NCI-H2227 (cell line): ENCODE measurements around the gene PDZK1.
"Not testable (repeated sequence)": the region's sequence is repeated elsewhere in the genome, so short reads cannot be mapped to it uniquely, and the experiment has no call there.

Experiments used
- DNase-seq: peaks from one replicate; lab custom pipeline; 2025; ENCODE audit not compliant: unreplicated experiment; lab: John Stamatoyannopoulos, UW

Gene PDZK1

DNA sequence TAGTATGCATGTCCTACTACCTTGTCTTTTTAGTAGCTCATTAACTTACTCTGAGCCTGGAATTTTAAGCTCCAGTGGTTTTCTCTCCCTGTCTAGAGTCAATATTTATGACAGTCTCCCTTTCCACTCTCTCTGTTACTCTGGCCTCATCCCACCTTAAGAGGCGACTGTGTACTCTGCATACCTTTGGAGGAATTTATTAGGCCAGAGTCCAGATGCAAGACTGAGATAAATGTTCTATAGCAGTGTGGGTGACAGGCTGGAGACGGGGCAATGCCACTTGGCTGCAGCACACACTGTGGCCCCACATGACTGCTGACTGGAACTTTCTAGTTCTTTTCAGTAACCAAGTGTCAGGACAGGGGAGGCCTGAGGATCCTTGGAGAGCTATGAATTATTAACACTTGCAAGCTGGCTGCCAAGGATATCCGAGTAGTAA lies 4.1 kb upstream of the PDZK1 start:
- DNase-seq, result no peak

DNA sequence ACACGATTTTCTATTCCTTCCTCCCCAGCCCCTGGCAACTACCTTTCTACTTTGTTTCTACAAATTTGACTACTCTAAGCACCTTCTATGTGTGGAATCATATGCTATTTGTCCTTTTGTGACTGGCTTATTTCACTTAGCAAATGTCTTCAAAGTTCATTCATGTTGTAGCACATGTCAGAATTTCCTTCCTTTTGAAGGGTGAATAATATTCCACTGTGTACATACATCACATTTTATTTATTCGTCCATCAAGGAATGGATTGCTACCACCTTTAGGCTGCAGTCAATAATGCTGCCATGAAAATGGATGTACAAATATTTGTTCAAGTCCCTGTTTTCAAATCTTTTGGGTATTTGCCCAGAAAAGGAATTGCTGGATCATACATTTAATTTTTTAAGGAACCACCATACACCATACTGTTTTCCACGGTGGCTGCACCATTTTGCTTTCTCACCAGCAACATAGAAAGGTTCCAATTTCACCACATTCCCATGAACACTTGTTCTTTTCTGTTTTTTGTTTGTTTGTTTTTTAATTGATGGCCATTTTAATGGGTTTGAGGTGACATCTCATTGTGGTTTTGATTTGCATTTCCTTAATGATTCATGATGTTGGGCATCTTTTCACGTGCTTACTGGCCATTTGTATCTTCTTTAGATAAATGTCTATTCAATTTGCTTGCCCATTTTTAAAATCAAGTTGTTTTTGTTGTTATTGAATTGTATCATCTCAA lies 3.3 kb upstream of the PDZK1 start:
- no peak for DNase-seq

DNA sequence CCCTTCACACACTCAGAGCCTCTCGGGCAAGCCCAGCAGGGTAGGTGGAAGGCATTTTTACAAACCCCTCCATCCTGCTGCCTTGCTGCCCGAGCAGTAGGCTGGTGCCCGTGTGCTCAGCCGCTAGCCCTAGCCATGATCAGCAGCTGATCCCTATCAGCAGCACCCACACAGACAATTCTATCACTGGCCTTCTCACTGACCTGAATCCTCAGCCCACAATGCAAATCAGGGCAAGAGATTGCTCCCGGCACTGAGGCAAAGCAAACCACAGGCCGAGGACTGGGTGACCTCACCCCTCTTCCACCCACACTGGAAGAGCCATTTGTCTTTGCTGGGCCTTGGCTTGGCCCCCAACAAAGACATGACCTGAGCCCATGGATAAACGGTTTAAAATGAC lies 895 bp upstream of the PDZK1 start:
- no peak for DNase-seq

DNA sequence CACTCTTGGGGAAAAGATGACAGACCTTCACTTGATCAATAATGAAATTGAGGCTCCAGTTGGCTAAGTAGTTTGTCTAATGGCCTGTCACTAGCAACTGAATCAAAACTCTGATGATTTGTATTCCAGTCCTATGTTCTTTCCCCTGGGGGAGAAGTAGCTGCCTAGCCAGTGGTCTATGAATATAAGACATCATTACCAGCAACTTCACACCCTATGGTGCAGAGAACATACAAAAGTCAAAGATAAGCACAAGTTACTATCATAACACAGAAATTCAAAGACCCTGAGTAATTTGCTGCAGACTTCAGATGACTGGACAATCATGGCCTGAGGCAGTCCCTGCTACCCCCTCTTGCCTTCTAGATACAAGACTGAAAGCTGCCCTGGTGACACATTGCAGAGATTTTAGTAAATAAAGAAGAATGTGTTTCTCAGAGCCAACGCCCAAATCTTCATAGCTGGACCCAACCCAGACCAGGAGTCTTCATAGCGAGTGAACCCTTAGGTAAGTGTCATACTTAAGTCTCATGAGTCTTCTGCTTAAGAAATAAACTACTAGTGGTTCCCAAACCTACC lies 993 bp downstream of the PDZK1 start:
- no peak for DNase-seq

DNA sequence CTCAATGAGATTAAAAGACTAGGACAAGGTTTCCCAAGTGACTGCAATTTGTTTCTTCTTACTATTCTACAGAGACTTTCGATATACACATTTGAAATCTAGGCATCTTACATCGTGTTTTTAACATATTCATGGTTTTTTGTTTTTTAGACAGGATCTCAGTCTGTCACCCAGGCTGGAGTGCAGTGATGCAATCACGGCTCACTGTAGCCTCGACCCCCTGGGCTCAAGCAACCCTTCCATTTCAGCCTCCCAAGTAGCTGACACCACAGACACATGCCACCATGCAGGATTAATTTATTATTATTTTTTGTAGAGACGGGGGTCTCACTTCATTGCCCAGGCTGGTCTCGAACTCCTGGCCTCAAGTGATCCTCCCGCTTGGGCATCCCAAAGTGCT lies 1.5 kb downstream of the PDZK1 start:
- DNase-seq, result no peak

DNA sequence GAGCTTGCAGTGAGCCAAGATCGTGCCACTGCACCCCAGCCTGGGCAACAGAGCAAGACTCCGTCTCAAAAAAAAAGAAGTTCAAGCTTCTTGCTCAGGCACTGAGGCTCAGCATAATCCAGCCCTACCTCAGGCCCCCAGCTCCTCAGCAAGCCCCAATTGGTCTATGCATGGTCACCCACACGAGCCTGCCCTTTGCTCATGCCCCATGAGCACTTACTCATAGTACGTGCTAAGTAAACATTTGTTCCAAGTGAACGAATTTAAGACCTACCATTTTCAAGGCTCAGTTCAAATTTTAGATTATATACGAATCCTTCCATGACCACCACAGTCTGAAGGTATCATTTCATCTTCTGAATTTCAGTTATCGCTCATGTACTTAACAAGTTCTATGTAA lies 4.3 kb downstream of the PDZK1 start:
- no peak for DNase-seq

DNA sequence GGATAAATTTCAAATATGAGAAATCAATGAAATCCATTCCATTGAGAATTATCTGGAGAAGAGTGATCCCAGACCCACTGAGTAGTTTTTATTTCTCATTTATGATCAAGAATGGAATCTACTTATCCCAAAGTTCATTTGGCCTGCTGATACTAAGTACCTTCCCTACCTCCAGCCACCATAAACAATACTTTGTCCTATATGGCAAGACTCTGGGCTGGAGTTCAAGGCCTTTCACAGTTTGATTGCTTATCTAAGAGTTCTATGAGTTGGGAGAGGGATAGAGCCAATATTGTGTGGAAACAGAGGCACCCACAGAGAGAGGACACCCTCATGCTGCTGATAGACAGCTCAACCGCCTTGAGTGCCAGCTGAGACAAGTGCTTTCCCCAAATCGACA lies 5.1 kb downstream of the PDZK1 start:
- DNase-seq, result no peak

DNA sequence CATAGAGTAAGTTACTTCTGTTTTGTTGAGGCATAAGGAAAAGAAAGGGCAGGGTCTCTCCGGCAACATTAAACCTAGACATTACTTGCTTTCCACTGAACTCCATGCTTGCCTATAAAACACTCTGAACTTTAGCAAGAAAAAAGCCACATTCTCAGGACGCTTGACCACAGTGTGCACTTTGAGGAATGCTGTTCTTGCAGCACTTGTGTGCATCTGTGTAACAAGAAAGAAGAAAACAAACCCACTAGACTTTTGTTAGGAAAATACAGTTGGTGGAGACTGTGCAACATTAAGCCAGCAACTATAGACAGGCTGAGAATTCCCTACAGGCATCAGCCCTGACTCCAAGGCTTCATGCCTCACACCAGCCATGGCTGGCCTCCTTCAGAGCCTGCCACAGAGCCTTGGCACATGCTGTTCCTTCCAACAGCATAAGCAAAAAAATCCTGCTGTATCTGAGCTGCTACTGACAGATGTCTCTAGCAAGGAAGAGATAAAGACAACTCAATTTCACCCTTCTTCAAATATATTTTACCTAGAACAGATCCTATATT lies 5.8 kb downstream of the PDZK1 start:
- no peak for DNase-seq

DNA sequence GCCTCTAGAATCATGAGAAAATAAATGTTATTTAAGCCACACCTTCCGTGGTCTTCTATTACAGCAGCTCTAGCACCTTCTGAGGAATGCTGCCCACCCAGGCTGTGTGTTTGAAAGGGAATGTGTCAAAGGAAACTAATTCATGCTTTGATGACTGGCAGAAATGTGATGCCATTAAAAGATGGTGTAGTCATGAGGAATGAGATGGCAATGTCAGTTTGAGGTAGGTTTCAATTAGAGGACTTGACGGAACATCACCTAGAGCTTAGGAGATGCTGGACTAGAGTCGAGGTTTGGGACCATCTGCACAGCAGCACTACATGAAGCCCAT lies 10.6 kb downstream of the PDZK1 start:
- no peak for DNase-seq

DNA sequence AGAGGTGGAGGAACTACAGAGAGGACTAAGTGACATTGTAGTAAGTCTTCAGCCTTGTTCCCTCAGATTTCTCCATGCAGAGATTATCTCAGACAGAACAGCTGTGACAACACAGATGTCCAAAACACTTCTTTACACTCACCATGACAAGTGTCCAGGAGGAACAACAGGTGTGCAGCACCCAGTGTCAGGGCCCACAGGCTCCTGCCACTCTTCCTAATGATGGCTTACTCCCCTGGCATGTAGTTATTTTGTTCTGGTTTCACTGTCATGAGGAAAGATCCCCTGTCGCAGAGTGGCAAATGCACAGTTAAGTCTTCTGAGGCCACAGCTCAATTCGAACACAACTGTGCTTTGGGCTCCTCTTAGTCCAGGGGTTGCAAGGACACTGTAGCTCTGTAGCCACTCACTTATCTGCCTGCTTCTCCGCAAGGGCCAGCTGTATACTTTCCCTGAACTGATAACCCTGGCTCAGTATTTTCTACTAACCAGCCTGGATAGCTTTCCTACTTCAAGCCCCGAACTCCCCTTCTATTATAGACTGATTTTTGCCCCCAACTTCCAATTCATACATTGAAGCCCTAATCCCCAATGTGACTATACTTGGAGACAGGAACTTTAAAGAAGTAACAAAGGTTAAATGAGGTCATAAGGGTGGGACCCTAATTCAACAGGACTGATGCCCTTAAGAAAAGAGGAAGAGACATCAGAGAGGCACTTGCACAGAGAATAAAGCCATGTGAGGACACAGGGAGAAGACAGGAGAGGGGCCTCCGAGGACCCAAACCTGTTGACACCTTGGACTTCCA lies 11.1 kb downstream of the PDZK1 start:
- no peak for DNase-seq

DNA sequence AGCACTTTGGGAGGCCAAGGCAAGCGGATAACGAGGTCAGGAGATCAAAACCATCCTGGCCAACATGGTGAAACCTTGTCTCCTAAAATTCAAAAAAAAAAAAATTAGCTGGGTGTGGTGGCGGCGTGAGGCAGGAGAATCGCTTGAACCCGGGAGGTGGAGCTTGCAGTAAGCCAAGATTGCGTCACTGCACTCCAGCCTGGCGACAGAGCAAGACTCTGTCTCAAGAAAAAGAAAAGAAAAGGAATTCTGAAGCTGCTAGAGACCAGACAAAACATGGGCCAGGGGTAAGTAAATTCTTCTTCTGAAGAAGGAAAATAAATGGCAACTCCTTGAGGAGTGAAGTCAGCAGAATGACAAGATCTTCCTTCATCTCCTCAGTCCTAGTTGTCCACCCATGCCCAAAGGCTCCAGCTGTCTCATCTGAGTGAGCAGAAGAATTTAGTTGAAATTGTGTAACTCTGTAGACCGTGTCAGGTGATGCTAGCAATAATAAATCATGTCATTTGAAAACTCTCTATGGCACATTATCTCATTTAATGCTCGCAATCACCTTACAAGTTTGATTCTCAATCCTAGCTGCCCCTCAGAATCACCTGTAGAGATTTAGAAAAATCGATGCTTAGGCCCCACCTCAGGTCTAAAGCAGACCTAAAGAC lies 14.3 kb downstream of the PDZK1 start:
- no peak for DNase-seq

DNA sequence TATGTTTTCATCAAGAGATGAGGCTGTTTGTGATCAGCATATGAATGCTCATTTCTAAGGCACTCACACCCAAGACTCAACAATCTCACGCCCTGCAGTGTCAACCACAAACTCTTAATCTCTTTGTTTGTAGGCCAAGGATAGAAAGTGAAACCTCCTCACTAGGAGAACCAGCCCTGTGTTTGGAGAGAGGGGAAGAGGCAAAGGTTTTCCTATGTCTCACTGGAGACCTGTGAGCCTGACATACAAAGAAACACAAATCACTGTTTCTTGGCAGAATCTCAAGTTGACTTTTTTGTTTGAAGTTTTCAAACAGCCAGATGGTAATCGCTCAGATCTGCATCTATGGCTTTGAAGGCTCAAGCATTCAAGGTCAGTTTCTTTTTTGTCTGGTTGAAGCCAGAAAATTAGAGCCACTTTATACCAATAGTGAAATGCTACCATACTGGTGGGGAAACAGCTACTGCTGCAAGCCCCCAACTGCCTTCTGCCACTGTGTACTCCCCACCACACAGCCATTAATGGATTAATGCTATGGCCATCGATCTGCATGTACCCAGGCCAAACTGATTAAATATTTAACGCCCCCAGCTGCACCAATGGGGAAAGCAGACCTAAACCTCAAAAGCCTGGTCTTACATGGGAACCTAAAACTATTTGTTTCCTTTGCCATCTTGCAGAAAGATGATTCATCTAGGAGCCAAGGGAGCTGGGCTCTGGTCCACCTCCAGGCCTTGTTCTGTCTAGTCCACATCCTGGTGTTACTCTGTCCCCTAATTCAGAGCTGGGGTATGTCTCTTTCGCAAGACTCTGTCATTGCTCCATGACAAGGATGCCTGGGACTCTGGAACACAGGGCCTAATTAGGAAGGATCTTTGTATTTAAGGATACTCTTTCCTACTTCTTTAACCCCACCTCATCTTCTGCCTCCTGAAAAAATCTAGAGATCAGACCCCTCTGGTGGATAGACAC lies 16.3 kb downstream of the PDZK1 start:
- DNase-seq, result no peak

DNA sequence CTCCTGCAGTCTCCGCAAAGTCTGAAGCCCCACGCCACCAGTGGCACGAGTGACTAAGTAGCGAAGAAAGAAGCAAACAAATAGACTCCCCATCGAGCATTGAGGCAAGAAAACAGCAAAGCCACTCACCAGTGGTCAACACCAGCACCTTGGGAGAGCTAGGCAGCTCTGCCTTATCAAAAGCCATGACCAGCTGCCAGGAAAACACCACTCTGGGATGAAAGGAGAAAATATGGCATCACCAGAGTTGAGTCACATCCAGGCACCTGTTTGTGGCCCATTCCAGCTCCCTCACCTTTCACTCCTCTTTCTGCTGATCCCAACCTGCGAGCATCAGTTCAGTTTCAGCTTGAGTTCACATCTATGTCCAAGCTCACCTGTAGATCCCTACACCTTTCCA lies 17.2 kb downstream of the PDZK1 start:
- no peak for DNase-seq

DNA sequence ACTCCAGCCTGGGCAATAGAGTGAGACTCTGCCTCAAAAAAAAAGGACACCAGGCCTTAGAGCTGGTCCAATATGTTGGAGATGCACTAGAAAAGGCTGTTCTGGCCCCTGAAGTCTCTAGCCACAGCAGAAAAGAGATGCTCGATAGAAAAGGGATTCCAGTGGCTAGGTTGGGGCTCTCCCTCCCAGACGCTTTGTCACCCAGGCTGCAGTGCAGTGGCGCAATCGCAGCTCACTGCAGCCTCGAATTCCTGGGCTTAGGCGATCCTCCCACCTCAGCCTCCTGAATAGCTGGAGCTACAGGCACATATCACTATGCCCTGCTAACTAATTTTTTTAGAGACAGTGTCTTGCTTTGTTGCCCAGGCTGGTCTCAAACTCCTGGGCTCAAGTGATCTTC lies 18.2 kb downstream of the PDZK1 start:
- no peak for DNase-seq

DNA sequence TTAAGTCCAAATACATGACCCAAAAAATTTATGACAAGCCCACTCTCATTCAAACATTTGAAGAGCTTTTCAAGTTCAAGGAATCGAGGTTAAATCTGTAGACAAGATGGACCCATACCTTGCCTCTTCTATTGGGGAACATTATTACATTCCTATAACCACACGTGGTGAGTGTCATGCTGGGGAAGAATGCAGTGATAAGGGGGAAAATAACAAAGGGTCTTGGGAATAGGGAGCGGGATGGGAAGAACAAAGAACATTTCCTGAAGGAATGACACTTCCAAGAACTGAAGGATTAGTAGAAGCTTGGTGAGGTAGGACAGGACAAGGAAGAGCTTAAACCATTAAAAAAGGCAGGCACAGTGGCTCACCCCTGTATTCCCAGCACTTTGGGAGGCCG lies 18.8 kb downstream of the PDZK1 start:
- DNase-seq, result no peak

DNA sequence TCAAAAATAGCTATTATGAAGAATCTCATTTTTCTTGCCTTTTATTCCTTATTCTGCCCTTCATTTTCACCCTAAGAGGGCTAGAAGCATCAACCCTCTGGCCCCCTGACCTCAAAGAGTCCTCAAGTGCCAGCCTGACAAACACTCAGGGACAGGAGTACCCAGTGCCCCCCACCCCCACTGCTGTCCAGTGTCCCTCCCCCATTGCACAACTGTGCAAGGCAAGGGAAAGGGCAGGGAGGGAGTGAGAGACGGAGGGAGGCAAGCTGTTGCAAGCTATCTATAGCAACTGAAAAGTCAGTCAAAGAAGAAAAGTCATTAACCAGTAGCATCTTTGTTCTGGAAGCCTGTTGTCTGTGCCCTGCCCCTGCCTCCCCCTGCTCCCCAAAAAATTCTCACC lies 21.1 kb downstream of the PDZK1 start:
- DNase-seq, result not testable (repeated sequence)

DNA sequence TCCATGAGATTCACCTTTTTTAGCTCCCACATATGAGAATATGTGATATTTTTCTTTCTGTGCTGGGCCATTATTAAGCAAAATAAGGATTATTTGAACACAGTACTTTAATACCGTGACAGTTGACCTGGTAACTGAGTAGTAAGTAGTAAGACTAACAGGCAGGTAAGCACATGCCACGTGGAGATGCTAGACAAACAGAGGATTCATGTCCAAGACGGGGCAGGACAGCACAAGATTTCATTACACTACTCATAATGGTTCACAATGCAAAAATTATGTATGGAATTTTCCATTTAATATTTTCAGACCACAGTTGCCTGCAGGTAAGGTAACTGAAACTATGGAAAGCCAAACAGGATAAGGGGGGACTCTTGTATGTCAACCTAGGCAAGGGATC lies 22.3 kb downstream of the PDZK1 start:
- DNase-seq, result not testable (repeated sequence)

DNA sequence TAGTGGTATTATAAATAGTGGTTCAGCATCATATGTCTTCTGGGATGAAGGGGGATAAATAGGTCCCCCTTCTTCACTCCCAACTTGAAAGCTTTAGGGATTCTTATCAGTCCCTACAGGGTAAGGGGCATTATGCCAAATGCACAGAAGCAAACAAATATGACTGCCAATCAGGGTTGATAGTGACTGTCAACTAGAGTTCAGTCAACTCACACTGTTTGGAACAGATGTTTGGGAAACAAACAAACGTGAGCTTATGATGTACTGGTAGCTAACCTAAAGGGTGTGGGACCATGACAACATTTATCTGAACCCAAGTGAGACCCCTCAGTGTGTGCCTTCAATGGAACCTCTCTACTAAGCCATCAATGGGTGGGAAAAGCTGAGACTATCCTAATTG lies 34.0 kb downstream of the PDZK1 start:
- not testable (repeated sequence) for DNase-seq

DNA sequence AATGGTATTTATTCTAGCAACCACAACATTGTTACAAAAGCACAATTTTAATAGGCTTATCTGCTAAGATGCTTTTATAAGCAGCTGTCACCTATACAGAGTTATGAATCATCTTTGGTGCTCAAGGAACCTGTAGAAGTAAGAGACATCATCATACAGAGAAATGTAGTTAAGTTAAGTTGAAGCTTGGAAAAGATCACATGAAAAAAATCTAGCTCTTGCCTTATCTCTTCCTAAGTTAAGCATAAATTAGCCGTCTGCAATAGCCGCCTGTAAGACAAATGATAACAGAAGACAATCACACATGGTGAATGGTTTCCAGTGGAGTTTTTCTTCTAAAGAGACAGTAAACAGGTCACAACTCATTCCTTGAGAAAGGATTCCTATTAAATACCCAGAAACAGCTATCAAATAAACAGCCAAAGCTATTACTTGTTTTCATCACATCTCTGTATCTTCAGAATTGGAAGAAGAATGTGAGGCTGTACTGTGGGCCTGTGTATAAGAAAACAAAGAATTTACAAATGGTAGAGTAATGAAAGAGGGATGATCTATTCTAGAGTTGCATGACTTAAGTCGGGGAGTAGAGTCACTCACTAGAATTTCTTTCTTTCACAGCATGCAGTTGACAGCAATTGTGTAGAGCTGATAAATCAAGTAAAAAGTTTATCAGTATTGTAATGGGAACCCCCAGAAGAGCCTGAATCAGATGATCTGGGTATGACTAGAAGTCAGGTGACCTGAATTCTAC lies 36.0 kb downstream of the PDZK1 start:
- not testable (repeated sequence) for DNase-seq

DNA sequence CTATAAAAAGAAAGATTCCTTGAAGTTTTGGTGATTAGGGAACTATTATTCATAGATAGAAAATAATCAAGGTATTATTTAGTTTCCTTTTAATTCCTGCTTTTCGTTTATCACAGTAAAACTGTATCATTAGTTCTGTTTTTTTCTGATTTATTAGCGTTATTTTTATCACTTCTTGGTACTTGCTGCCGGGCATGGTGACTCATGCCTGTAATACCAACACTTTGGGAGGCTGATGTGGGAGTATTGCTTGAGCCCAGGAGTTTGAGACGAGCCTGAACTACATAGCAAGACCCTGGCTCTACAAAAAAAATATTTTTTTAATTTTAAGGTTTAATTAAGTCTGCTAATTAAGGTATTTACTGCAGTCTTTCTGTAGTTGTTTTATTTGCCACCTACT lies 42.2 kb downstream of the PDZK1 start:
- not testable (repeated sequence) for DNase-seq
